ENCODE results near the gene TTC1.
"Not testable (repeated sequence)": the region's sequence is repeated elsewhere in the genome, so short reads cannot be mapped to it uniquely, and the experiment has no call there.

TTC1 gene

GRCh38 chr5:160008877-160009590 is at the start of gene TTC1:
Gene TTC1, plus strand, starts transcription at chr5:160009139. Its CDS starts 1,390 bp downstream, at chr5:160010529.
- peak; percentile 83 for DNase-seq

GRCh38 chr5:159961176-159962160 is 47.5 kb upstream of the TTC1 start:
- DNase-seq: no peak

- no peak for DNase-seq
Measured at GRCh38 chr5:159962214-159962613, 46.7 kb upstream of the TTC1 start.

- no peak for DNase-seq
Measured at GRCh38 chr5:159963935-159964334, 45.0 kb upstream of the TTC1 start.

- no peak for DNase-seq
Measured at GRCh38 chr5:159965031-159965837, 43.7 kb upstream of the TTC1 start.

- DNase-seq: not testable (repeated sequence)
Measured at GRCh38 chr5:159965838-159966128, 43.2 kb upstream of the TTC1 start.

- DNase-seq: no peak
Measured at GRCh38 chr5:159969966-159970365, 39.0 kb upstream of the TTC1 start.

GRCh38 chr5:159971038-159971437 is 37.9 kb upstream of the TTC1 start:
- DNase-seq: no peak

- no peak for DNase-seq
Measured at GRCh38 chr5:159971514-159971913, 37.4 kb upstream of the TTC1 start.

GRCh38 chr5:159971931-159972461 is 36.9 kb upstream of the TTC1 start:
- DNase-seq: no peak

- DNase-seq: no peak
Measured at GRCh38 chr5:159972538-159973362, 36.2 kb upstream of the TTC1 start.

GRCh38 chr5:159975462-159976019 is 33.4 kb upstream of the TTC1 start:
- no peak for DNase-seq

GRCh38 chr5:159976921-159977320 is 32.0 kb upstream of the TTC1 start:
- DNase-seq: no peak

GRCh38 chr5:159978358-159978757 is 30.6 kb upstream of the TTC1 start:
- DNase-seq: no peak

GRCh38 chr5:159982421-159983173 is 26.3 kb upstream of the TTC1 start:
- DNase-seq: no peak

- peak; percentile 62 for DNase-seq
Measured at GRCh38 chr5:159987031-159987674, 21.8 kb upstream of the TTC1 start.

GRCh38 chr5:159990506-159990905 is 18.4 kb upstream of the TTC1 start:
- no peak for DNase-seq

- DNase-seq: no peak
Measured at GRCh38 chr5:159992566-159992965, 16.4 kb upstream of the TTC1 start.

GRCh38 chr5:159993194-159993593 is 15.7 kb upstream of the TTC1 start:
- DNase-seq: no peak

GRCh38 chr5:159995907-159996306 is 13.0 kb upstream of the TTC1 start:
- no peak for DNase-seq
